ENCODE results near the gene SPOCK3. TPM values are rescaled to one million over a fixed set of nuclear protein-coding genes. Genes with fewer than 3 reads are reported as not detected.

Gene SPOCK3
- total and polyA plus RNA-seq, 10 of the 15 experiments (the other 5 are each of a cell fraction or from before 2014, with no cell fraction given) = 0.06 to 0.39 (median 0.09) TPM; not detected in 5

DNA sequence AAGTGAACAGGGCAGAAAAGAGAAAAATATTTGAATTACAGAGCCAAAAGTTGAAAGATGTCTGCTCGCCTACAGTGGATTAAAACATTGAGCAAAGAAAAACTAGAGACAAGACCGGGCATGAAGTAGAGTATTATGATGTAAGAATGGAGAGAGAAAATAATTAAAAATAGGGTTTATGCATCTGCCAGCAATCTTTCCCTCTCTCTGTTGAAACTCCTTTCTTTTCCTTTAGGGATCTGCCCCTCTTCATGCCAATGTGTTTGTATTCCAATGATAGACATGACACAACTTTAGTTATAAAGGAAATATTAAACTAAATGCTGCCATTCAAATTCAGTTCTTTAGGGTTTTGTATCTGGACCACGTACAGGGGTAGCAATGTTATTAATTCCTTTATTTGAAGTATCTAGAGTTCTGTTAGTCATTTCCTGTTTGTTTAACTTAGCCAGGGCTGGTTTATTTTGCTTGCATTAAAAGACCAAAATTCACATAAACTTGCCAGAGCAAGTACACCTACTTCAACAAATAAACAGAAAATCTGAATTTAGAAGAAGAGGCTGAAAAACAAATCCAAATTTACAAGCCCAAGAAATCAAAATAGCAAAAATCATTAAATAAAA is 202.6 kb downstream of the SPOCK3 start:
- RAD21 ChIA-PET (ENCODE audit: unreplicated experiment) = interaction anchor here (0.9 kb wide), 1 partner anchor 9 kb away, joined by 3 read pairs; no protein-coding TSS in a partner anchor
- no peak overlapping the region for H3K9ac ChIP-seq (ENCODE audit: control insufficient read depth, insufficient read depth, low read length)
- no peak overlapping the region for H3K4me3 ChIP-seq
- POLR2A ChIA-PET = no interaction called here
- H3K4me1 ChIP-seq (ENCODE audit: control insufficient read depth, insufficient read depth, low read length) = no peaks in the 10 kb centered on the region
- no peak for ATAC-seq
- H3K36me3 ChIP-seq (ENCODE audit: control insufficient read depth in 2 of 2, insufficient read depth in 2 of 2, low read length in 1 of 2) = no peaks in the 10 kb centered on the region
- SMC1A ChIA-PET (ENCODE audit: uncharacterized antibody, unreplicated experiment) = interaction anchor here (6.1 kb wide), 1 partner anchor 7 kb away, joined by 32 read pairs; no protein-coding TSS in a partner anchor
- 56% methylated on average over 3 of the region's 3 CpGs for WGBS (ENCODE audit: insufficient coverage, insufficient replicate concordance, low lambda C conversion rate, missing lambda C conversion rate)
- intact Hi-C loops (cut with micrococcal nuclease; ENCODE audit: unreplicated experiment) (no loop called here), in situ Hi-C loops (cut with MboI) (no loop called here)
- H3K27ac ChIP-seq (ENCODE audit: control insufficient read depth, insufficient read depth) = no peak overlapping the region
- no peaks in the 10 kb centered on the region for H4K20me1 ChIP-seq (ENCODE audit: control insufficient read depth, insufficient read depth)
- H2AFZ ChIP-seq (ENCODE audit: control insufficient read depth, low read depth, low read length) = no peak overlapping the region
- H3K27me3 ChIP-seq (replicated peaks in 1 of 2; ENCODE audit: control insufficient read depth in 2 of 2, insufficient read depth in 2 of 2, low read length in 1 of 2) = no peaks in the 10 kb centered on the region
- TF ChIP-seq RAD51 (IDR thresholded peaks at IDR 0.05) (no peak), CBX5 (IDR thresholded peaks at IDR 0.05; ENCODE audit: low read depth) (no peak), CHD2 (IDR thresholded peaks at IDR 0.05; ENCODE audit: borderline replicate concordance, low read depth, low read length) (no peak), RB1 (IDR thresholded peaks at IDR 0.05; ENCODE audit: borderline replicate concordance) (no peak), PAX5 (IDR thresholded peaks at IDR 0.05; ENCODE audit: borderline replicate concordance, low read depth, low read length) (no peak)
- TF ChIP-seq, protein P1, sequence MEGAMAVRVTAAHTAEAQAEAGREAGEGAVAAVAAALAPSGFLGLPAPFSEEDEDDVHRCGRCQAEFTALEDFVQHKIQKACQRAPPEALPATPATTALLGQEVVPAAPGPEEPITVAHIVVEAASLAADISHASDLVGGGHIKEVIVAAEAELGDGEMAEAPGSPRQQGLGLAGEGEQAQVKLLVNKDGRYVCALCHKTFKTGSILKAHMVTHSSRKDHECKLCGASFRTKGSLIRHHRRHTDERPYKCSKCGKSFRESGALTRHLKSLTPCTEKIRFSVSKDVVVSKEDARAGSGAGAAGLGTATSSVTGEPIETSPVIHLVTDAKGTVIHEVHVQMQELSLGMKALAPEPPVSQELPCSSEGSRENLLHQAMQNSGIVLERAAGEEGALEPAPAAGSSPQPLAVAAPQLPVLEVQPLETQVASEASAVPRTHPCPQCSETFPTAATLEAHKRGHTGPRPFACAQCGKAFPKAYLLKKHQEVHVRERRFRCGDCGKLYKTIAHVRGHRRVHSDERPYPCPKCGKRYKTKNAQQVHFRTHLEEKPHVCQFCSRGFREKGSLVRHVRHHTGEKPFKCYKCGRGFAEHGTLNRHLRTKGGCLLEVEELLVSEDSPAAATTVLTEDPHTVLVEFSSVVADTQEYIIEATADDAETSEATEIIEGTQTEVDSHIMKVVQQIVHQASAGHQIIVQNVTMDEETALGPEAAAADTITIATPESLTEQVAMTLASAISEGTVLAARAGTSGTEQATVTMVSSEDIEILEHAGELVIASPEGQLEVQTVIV (IDR thresholded peaks at IDR 0.05; ENCODE audit: borderline replicate concordance, partially characterized antibody) = no peak
- TF ChIP-seq, protein P2, sequence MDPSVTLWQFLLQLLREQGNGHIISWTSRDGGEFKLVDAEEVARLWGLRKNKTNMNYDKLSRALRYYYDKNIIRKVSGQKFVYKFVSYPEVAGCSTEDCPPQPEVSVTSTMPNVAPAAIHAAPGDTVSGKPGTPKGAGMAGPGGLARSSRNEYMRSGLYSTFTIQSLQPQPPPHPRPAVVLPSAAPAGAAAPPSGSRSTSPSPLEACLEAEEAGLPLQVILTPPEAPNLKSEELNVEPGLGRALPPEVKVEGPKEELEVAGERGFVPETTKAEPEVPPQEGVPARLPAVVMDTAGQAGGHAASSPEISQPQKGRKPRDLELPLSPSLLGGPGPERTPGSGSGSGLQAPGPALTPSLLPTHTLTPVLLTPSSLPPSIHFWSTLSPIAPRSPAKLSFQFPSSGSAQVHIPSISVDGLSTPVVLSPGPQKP (IDR thresholded peaks at IDR 0.05; ENCODE audit: low read depth, low read length) = no peak
- H3K9me3 ChIP-seq (replicated peaks; ENCODE audit: control insufficient read depth, insufficient read depth, low read length) = no peaks in the 10 kb centered on the region
- FAIRE-seq = peak; percentile 47
- no peaks in the 10 kb centered on the region for H3K79me2 ChIP-seq (ENCODE audit: control insufficient read depth, insufficient read depth, low read length)
- H3K4me2 ChIP-seq (ENCODE audit: control insufficient read depth, insufficient read depth) = no peak overlapping the region
- CTCF ChIA-PET = interaction anchor here (1.2 to 2.5 kb wide), 2 partner anchors 9 to 10 kb away, joined by 8 to 11 read pairs; no protein-coding TSS in a partner anchor
- no peak for DNase-seq (ENCODE audit: low read depth, low spot score)
- BruUV-seq (replicated peaks) = no TSS peak

Data from GM12878 (cell line).